Activated naive CD4-positive, alpha-beta T cell treated with anti-CD3 and anti-CD28 coated beads for 36 hours (primary cell): Measurements from ENCODE around the gene MAP3K3. TPM values are rescaled to one million over a fixed set of nuclear protein-coding genes. Genes with fewer than 3 reads are reported as not detected.

Experiments
- CTCF ChIA-PET: fragments of 350-600 bp; sonication (Branson Sonifier 250); formaldehyde crosslinking; loops from one replicate; lab custom pipeline; 2021; ENCODE audit warnings: antibody characterized with exemption; lab: Charles Lee
- DNase-seq: peaks from one replicate; pipeline ENCODE4 v3.0.0-alpha.2; 2020
- H3K27ac Mint-ChIP-seq: one replicate; pipeline ENCODE4 v1.8.0; 2021; ENCODE audit warnings: mild to moderate bottlenecking, mixed read lengths
- H3K27me3 Mint-ChIP-seq: one replicate; pipeline ENCODE4 v1.8.0; 2021; ENCODE audit warnings: low read depth, mixed read lengths
- H3K36me3 Mint-ChIP-seq: one replicate; pipeline ENCODE4 v1.8.0; 2021; ENCODE audit warnings: low read depth, mixed read lengths
- H3K4me1 Mint-ChIP-seq: one replicate; pipeline ENCODE4 v1.8.0; 2021; ENCODE audit warnings: low read depth, mixed read lengths
- H3K4me3 Mint-ChIP-seq: one replicate; pipeline ENCODE4 v1.8.0; 2021; ENCODE audit warnings: mild to moderate bottlenecking, moderate library complexity, mixed read lengths
- H3K9me3 Mint-ChIP-seq: one replicate; pipeline ENCODE4 v1.8.0; 2021; ENCODE audit warnings: mixed read lengths
- intact Hi-C: fragments of 100-400 bp; cut with micrococcal nuclease; formaldehyde crosslinking; loops from one replicate; pipeline ENCODE4 v1.15.1; 2023
- total RNA-seq, 2 experiments: library from RNA; stranded (reverse); gene quantifications; one replicate each; pipeline ENCODE4 v1.2.3, GENCODE V29; 2021

MAP3K3 gene
- total RNA-seq, 2 experiments from 2014 or later, result 28.8 to 29.6 TPM

DNA sequence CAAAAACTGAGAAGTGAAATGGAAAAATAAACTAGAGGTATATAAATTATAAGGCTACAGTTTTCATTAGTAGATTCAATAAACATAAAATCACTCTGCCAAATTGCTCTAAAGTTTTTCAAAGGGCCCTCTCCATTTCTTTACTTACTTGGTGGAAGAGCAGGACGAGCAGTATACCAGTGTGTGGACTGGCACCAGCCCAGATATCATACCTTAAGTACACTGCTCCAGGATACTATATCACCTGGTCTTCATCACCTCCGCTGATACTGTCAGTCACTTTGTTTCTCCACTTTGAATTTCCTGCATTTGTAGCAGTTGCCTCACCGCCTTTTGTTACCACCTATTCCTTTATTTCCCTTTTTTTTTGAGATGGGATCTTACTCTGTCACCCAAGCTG lies 37.6 kb downstream of the MAP3K3 start:
- H3K36me3 Mint-ChIP-seq, result peaks cover 6% of the 10 kb centered on the region
- peak overlapping the region; percentile 33 for H3K27ac Mint-ChIP-seq
- H3K27me3 Mint-ChIP-seq, result no peaks in the 10 kb centered on the region
- CTCF ChIA-PET, result interaction anchor here (0.6 to 2.0 kb wide), 2 partner anchors 11 to 223 kb away, joined by 3 to 5 read pairs; no protein-coding TSS in a partner anchor
- H3K4me1 Mint-ChIP-seq, result peaks cover 5% of the 10 kb centered on the region
- intact Hi-C loops, result no loop called here
- no peaks in the 10 kb centered on the region for H3K9me3 Mint-ChIP-seq
- no peak for DNase-seq
- H3K4me3 Mint-ChIP-seq, result no peak overlapping the region

DNA sequence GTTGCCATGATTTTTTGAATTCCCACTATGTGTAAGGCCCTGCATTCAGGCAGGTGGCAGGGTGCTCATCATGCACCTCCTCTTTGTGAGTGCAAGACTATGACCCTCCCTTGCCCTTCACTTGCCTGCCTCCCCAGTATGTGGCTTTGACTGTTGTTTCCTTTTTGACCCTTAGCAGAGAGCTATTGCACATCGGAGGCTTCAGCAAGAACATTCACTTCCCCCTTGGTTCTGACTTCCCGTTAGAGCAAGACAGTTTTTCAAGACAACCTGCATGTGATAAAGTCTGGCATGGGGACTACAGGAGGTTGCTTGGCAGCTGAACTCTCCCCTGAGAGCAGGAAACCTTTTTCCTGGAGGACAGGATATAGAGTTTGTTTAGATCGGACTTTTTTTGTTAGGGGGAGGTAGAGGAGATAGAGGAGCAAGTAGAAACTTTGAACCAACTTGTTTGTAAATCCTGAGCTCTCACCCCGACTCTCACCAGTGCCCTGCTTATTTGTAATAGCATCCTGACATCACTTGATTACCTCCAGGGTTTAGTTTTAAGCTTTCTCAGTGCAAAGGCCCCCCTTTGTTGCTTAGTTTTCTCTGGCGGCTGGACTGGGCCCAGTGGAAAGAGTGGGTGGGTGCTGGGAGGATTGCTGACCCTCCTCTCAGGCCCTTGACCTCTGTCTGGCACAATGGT lies 43.5 kb downstream of the MAP3K3 start:
- Mint-ChIP-seq H3K4me3 (no peak overlapping the region), H3K9me3 (no peaks in the 10 kb centered on the region), H3K27ac (no peak overlapping the region), H3K27me3 (no peaks in the 10 kb centered on the region), H3K36me3 (peaks cover 8% of the 10 kb centered on the region), H3K4me1 (peaks cover 5% of the 10 kb centered on the region)
- CTCF ChIA-PET, result interaction anchor here (0.7 to 2.3 kb wide), 5 partner anchors 10 to 279 kb away, joined by 3 to 11 read pairs (median 3); no protein-coding TSS in a partner anchor
- no peak for DNase-seq
- intact Hi-C loops, result no loop called here

DNA sequence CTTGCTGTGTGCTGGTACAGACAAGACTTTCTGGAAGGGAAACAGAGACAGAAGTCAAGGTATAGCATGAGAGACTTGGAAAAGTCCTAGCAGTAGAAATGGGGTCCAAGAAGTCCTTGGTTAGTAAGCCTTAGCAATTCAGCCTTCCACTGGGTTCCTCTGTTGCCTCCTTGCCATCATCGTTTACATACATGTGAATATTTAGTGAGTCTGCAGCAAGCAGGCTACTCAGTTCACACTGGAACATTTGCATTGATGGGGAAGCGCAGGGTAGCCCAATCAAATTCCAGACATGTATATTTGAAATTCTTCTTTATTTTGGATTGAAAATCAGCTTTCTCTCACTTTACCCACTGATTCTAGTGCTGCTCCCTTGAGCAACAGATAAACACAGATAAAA lies 50.6 kb downstream of the MAP3K3 start:
- Mint-ChIP-seq H3K36me3 (peaks cover 4% of the 10 kb centered on the region), H3K4me1 (peaks cover 3% of the 10 kb centered on the region), H3K27me3 (no peaks in the 10 kb centered on the region), H3K27ac (no peak overlapping the region), H3K9me3 (no peaks in the 10 kb centered on the region), H3K4me3 (no peak overlapping the region)
- CTCF ChIA-PET, result no interaction called here
- intact Hi-C loops, result no loop called here
- no peak for DNase-seq

GRCh38 chr17:63675231-63675606 lies 53.0 kb downstream of the MAP3K3 start:
- intact Hi-C loops, result no loop called here
- Mint-ChIP-seq H3K4me1 (peaks cover 4% of the 10 kb centered on the region), H3K36me3 (peaks cover 4% of the 10 kb centered on the region), H3K9me3 (no peaks in the 10 kb centered on the region), H3K4me3 (no peak overlapping the region), H3K27me3 (no peaks in the 10 kb centered on the region), H3K27ac (peak overlapping the region; percentile 14)
- DNase-seq, result no peak
- CTCF ChIA-PET, result interaction anchor here (1.0 to 2.4 kb wide), 4 partner anchors 9 to 272 kb away, joined by 3 to 11 read pairs (median 7); no protein-coding TSS in a partner anchor

- DNase-seq, result no peak
- Mint-ChIP-seq H3K4me1 (peaks cover 8% of the 10 kb centered on the region), H3K27me3 (no peaks in the 10 kb centered on the region), H3K36me3 (peaks cover under 1% of the 10 kb centered on the region), H3K27ac (no peak overlapping the region), H3K9me3 (no peaks in the 10 kb centered on the region), H3K4me3 (no peak overlapping the region)
- CTCF ChIA-PET, result interaction anchor here (1.4 to 2.4 kb wide), 4 partner anchors 10 to 250 kb away, joined by 3 to 11 read pairs (median 7); no protein-coding TSS in a partner anchor
- intact Hi-C loops, result no loop called here
These were observed 53.7 kb downstream of the MAP3K3 start for GRCh38 chr17:63675607-63676546.

DNA sequence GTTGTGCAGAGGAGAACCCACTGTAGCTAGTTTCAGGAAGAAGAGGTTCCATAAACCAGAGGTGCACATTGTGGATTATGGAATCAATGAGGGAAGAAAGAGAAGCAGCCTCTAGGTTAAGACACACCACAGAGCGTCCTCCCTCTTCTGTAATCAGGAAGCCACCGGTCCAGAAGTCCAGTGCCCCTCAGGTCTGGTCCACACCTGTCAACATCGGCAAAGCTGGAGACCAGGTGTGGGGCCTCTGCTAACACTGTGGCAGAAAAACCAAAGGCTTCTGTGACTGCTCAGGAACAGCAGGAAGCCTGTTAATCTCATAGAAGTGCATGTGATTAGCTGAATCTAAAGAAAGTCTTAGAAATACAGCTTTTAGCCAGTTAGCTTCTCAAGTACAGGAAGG lies 54.4 kb downstream of the MAP3K3 start:
- CTCF ChIA-PET, result interaction anchor here (1.4 to 2.4 kb wide), 4 partner anchors 11 to 251 kb away, joined by 3 to 11 read pairs (median 7); no protein-coding TSS in a partner anchor
- Mint-ChIP-seq H3K27me3 (no peaks in the 10 kb centered on the region), H3K27ac (no peak overlapping the region), H3K4me1 (peaks cover 11% of the 10 kb centered on the region), H3K36me3 (no peaks in the 10 kb centered on the region), H3K9me3 (no peaks in the 10 kb centered on the region), H3K4me3 (no peak overlapping the region)
- no peak for DNase-seq
- intact Hi-C loops, result no loop called here

DNA sequence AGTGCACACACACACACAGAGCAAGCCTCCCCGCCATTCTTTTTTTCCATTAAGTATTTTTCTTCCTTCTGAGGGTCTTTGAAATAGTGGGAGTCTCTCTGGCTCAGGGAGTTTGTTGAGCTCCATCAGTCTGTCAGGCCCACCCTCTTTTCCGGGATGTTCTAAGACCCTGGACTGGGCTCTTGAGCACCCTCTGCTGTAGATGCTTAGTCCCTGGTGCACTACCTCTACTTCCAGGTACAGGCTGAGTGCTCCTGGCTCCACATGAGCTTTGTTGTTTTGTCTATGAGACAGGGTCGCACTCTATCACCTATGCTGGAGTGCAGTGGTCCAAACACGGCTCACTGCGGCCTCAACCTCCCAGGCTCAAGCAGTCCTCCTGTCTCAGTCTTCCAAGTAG lies 57.0 kb downstream of the MAP3K3 start:
- CTCF ChIA-PET, result interaction anchor here (0.6 to 1.2 kb wide), 2 partner anchors 16 to 172 kb away, joined by 3 to 4 read pairs; no protein-coding TSS in a partner anchor
- intact Hi-C loops, result no loop called here
- peaks cover 2% of the 10 kb centered on the region for H3K36me3 Mint-ChIP-seq
- H3K9me3 Mint-ChIP-seq, result no peaks in the 10 kb centered on the region
- no peak overlapping the region for H3K4me3 Mint-ChIP-seq
- H3K27me3 Mint-ChIP-seq, result no peaks in the 10 kb centered on the region
- DNase-seq, result no peak
- H3K4me1 Mint-ChIP-seq, result peaks cover 8% of the 10 kb centered on the region
- H3K27ac Mint-ChIP-seq, result no peak overlapping the region

GRCh38 chr17:63680700-63681099 lies 58.5 kb downstream of the MAP3K3 start:
- Mint-ChIP-seq H3K27me3 (no peaks in the 10 kb centered on the region), H3K36me3 (peaks cover 3% of the 10 kb centered on the region), H3K27ac (no peak overlapping the region), H3K9me3 (no peaks in the 10 kb centered on the region), H3K4me3 (no peak overlapping the region), H3K4me1 (peaks cover 8% of the 10 kb centered on the region)
- intact Hi-C loops, result no loop called here
- CTCF ChIA-PET, result interaction anchor here (1.1 kb wide), 1 partner anchor 15 kb away, joined by 3 read pairs; no protein-coding TSS in a partner anchor
- no peak for DNase-seq

DNA sequence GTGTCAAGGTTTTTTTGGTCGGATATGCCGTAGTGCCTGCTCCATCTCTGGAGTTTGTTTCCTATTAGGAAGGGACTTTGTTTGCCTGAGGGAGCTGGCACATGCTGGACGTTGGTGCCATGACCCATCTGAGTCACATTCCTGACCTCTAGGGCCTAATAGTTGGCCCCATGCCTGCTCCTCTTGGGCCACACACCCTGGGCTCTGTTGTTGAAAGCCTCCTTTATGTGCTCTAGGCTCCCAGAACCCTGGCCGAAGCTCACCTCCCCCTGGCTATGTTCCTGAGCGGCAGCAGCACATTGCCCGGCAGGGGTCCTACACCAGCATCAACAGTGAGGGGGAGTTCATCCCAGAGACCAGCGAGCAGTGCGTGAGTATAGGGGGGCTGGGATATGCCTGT lies 59.3 kb downstream of the MAP3K3 start:
- CTCF ChIA-PET, result interaction anchor here (1.0 to 1.1 kb wide), 2 partner anchors 15 to 70 kb away, joined by 3 read pairs; no protein-coding TSS in a partner anchor
- no peak overlapping the region for H3K27ac Mint-ChIP-seq
- peaks cover 3% of the 10 kb centered on the region for H3K36me3 Mint-ChIP-seq
- H3K4me1 Mint-ChIP-seq, result peaks cover 17% of the 10 kb centered on the region
- no peaks in the 10 kb centered on the region for H3K9me3 Mint-ChIP-seq
- no peaks in the 10 kb centered on the region for H3K27me3 Mint-ChIP-seq
- no peak for DNase-seq
- intact Hi-C loops, result no loop called here
- H3K4me3 Mint-ChIP-seq, result no peak overlapping the region

DNA sequence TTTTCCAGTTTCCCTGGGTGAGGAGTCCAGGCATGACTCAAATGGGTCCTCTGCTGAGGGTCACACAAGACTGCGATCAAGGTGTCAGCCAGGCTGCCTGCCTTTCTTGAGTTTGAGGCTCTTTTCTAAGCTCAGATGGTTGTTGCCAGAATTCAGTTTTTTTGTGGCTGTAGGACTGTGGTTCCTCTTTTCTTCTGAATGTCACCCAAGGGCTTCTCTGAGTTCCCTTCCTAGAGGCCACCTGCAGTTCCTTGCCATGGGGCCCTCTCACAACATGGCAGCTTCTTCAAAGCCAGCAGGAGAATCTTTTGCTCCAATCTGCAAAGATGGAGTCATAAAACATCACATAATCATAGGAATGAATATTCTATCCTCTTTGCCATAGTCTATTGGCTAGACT lies 60.2 kb downstream of the MAP3K3 start:
- intact Hi-C loops, result no loop called here
- Mint-ChIP-seq H3K36me3 (peaks cover 3% of the 10 kb centered on the region), H3K4me1 (peaks cover 19% of the 10 kb centered on the region), H3K4me3 (no peak overlapping the region), H3K9me3 (no peaks in the 10 kb centered on the region), H3K27ac (no peak overlapping the region), H3K27me3 (no peaks in the 10 kb centered on the region)
- CTCF ChIA-PET, result interaction anchor here (1.0 kb wide), 1 partner anchor 71 kb away, joined by 3 read pairs; no protein-coding TSS in a partner anchor
- no peak for DNase-seq

- peaks cover 3% of the 10 kb centered on the region for H3K36me3 Mint-ChIP-seq
- H3K27ac Mint-ChIP-seq, result no peak overlapping the region
- H3K4me3 Mint-ChIP-seq, result no peak overlapping the region
These were observed 60.8 kb downstream of the MAP3K3 start for GRCh38 chr17:63682981-63683380.

GRCh38 chr17:63685041-63685440 lies 62.8 kb downstream of the MAP3K3 start:
- H3K27ac Mint-ChIP-seq, result no peak overlapping the region
- H3K4me3 Mint-ChIP-seq, result no peak overlapping the region
- peaks cover 3% of the 10 kb centered on the region for H3K36me3 Mint-ChIP-seq
- DNase-seq, result no peak
- H3K4me1 Mint-ChIP-seq, result peaks cover 19% of the 10 kb centered on the region
- no peaks in the 10 kb centered on the region for H3K27me3 Mint-ChIP-seq
- CTCF ChIA-PET, result interaction anchor here (0.7 to 1.4 kb wide), 3 partner anchors 9 to 26 kb away, joined by 3 read pairs; no protein-coding TSS in a partner anchor
- intact Hi-C loops, result no loop called here
- no peaks in the 10 kb centered on the region for H3K9me3 Mint-ChIP-seq

More at GRCh38 chr17:63682981-63683380, 60.8 kb downstream of the MAP3K3 start:
- intact Hi-C loops, result no loop called here
- H3K27me3 Mint-ChIP-seq, result no peaks in the 10 kb centered on the region
- H3K9me3 Mint-ChIP-seq, result no peaks in the 10 kb centered on the region
- DNase-seq, result no peak
- CTCF ChIA-PET, result no interaction called here
- H3K4me1 Mint-ChIP-seq, result peaks cover 19% of the 10 kb centered on the region
